Neural progenitor cell (in vitro differentiated cells): Measurements from ENCODE around the gene FNIP1.

Experiments
- CTCF ChIP-seq: fragments of 200-600 bp; sonication (generic); IDR thresholded peaks from 2 replicates; pipeline ENCODE4 v1.5.1; 2017; ENCODE audit warnings: antibody characterized with exemption, mild to moderate bottlenecking
- EZH2 ChIP-seq: fragments of 200-600 bp; sonication (generic); IDR thresholded peaks from 2 replicates; pipeline ENCODE4 v1.6.1; 2017; ENCODE audit warnings: antibody characterized with exemption, mild to moderate bottlenecking, moderate library complexity

- no peak for TF ChIP-seq EZH2
- no peak for TF ChIP-seq CTCF
Observed at GRCh38 chr5:131694926-131695325, 101.9 kb downstream of the FNIP1 start.
